K562 treated with DMSO at 1 percent for 24 hours (cell line): ENCODE data around the gene LAIR1. TPM values are rescaled to one million over a fixed set of nuclear protein-coding genes. Genes with fewer than 3 reads are reported as not detected.

Source experiments
- total RNA-seq: library from RNA; unstranded; fragments of 300-600 nt; gene quantifications from 2 replicates; pipeline ENCODE4 v1.2.3, GENCODE V29; 2022; ENCODE audit warnings: low read depth; ENCODE audit not compliant: insufficient read depth

Gene LAIR1, protein sequence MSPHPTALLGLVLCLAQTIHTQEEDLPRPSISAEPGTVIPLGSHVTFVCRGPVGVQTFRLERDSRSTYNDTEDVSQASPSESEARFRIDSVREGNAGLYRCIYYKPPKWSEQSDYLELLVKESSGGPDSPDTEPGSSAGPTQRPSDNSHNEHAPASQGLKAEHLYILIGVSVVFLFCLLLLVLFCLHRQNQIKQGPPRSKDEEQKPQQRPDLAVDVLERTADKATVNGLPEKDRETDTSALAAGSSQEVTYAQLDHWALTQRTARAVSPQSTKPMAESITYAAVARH
- total RNA-seq = 1.3 and 1.7 TPM in 2 replicates

GRCh38 chr19:54364775-54365257 lies at the start of gene LAIR1:
Gene LAIR1 (minus strand): TSS chr19:54364931. CDS start chr19:54364804, 127 bp downstream.

DNA sequence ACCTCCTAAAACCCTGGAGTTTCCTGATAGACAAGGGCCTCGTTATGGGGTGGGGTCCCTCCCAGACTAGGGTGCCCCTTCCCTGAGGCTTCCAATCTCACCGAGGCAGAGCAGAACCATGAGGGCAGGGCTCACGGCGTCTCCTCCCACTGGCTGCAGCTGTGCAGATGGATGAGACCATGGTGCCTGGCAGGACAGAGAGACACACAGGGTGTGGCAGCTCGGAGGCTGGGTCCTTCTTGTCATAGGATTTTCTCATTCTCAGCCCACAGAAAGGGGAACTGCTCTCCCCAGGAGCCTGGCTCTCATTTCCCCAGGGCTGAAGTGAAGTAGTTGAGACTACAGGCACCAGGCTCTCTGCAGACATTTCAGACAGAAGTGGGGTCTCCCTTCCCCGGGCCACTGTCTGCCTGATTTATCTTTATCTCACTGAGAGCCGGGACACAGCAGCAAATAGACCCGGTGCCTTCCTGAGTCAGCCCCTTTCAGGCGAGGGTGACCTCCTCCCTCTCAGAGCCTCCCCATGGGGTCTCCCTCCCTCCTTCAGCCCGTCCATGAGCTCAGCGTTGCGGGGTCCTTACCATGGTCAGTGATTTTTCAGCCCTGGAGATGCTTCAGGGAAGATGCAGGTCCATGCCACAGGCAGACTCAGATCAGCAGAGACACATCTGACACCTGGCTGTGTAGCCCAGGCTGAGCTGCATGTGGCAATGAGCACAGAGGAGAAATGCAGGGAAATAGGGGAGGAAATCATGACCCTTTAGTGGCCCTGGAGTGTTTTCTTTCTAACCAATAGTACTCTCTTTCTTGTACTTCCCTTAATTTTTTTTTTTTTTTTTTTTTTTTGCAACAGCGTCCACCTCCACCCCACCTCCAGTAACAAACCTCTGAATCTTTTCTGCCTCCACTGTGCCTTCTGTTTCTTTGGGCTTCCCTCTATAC lies 52.0 kb downstream of the LAIR1 start, which contains the start of gene LILRA5:
TSS of gene LILRA5 (minus strand) at position 731 of the 942 bp plus-strand sequence. CDS start at position 584, 147 bp downstream.

Other genes with a start within 250 kb of the LAIR1 start
- 9.7 and 20.2 TPM in 2 replicates for gene TFPT, start 249.3 kb downstream of the LAIR1 start, total RNA-seq
- 90.1 and 106 TPM in 2 replicates for gene PRPF31, start 249.2 kb downstream of the LAIR1 start, total RNA-seq
- gene CNOT3, start 227.2 kb downstream of the LAIR1 start, total RNA-seq = 71.9 and 76.1 TPM in 2 replicates
- gene LENG1, start 205.2 kb downstream of the LAIR1 start, total RNA-seq = 8.3 and 8.5 TPM in 2 replicates
- 0.90 TPM in 1 of 2 replicates, not detected in the other for gene TMC4, start 191.8 kb downstream of the LAIR1 start, total RNA-seq
- gene MBOAT7, start 175.4 kb downstream of the LAIR1 start, total RNA-seq = 227 and 231 TPM in 2 replicates
- gene TSEN34, start 173.6 kb downstream of the LAIR1 start, total RNA-seq = 86.8 and 89.8 TPM in 2 replicates
- 6,803 and 7,007 TPM in 2 replicates for gene RPS9, start 164.1 kb downstream of the LAIR1 start, total RNA-seq
- not detected in 2 replicates for gene LILRB3, start 141.9 kb downstream of the LAIR1 start, total RNA-seq
- gene LILRA6, start 122.1 kb downstream of the LAIR1 start, total RNA-seq = not detected in 2 replicates
- gene LILRB5, start 107.7 kb downstream of the LAIR1 start, total RNA-seq = not detected in 2 replicates
- gene LILRB2, start 83.8 kb downstream of the LAIR1 start, total RNA-seq = not detected in 2 replicates
- gene LILRA5, start 51.8 kb downstream of the LAIR1 start, total RNA-seq = not detected in 2 replicates
- not detected in 2 replicates for gene LILRA4, start 25.8 kb downstream of the LAIR1 start, total RNA-seq
- 0.22 TPM in 1 of 2 replicates, not detected in the other for gene TTYH1, start 50.5 kb upstream of the LAIR1 start, total RNA-seq
- 122 and 127 TPM in 2 replicates for gene LENG8, start 84.3 kb upstream of the LAIR1 start, total RNA-seq
- 0.87 and 1.1 TPM in 2 replicates for gene LENG9, start 98.8 kb upstream of the LAIR1 start, total RNA-seq
- 3.0 and 3.9 TPM in 2 replicates for gene CDC42EP5, start 108.4 kb upstream of the LAIR1 start, total RNA-seq
- not detected in 2 replicates for gene LAIR2, start 137.9 kb upstream of the LAIR1 start, total RNA-seq
- 9.5 and 12.6 TPM in 2 replicates for gene LILRA2, start 208.9 kb upstream of the LAIR1 start, total RNA-seq
- gene LILRA1, start 228.7 kb upstream of the LAIR1 start, total RNA-seq = not detected in 2 replicates